Measurements from ENCODE around the gene ATP2B3. TPM values are rescaled to one million over a fixed set of nuclear protein-coding genes. Genes with fewer than 3 reads are reported as not detected.

ATP2B3 gene
- total and polyA plus RNA-seq, 9 of the 15 experiments (the other 6 are each of a cell fraction or from before 2014, with no cell fraction given), result 0.04 TPM; not detected in 8

DNA sequence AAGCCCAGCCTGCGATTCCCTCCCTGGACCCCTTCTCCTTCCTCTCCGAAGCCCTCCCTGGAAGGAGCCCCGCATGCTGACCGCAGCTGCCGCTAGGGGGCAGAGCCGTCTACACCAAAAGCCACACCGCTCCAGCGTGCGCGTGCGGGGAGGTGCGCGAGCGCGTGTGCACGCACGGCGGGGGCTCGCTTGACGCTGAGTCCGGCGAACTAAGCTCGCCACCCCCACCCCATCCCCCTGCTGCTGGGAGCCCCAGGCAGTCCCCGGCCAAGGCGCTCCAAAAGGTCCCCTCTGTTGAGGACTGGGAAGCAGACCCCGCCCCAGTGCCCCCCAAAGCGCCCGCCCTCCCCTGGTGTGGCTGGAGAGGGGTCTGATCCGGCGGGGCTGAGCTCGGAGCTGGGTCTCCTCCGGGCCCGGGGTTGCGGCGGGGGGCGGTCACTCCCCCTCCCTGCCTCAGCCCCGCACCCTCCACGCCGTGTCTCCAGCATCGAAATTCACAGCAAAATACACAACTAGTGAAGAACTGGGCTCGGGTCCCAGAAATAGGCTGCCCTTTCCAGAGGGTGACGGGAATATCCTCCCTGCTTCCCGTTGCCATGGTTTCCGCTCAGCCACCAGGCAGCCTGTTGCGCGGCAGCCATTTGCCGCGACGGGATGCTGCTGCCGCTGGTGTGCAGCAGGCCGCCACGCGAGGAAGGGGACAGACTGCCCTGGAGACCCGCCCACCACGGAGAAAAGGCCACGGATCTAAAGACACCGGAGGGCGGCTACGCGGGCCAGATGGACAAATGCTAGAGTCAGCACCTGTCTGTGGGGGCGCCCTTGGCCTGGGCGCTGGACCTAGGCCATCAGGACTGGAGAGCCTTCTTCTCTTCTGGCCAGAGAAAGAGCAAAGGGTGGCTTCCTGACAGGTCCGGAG is 92.7 kb downstream of the ATP2B3 start (continued):
- TF ChIP-seq, protein P1, sequence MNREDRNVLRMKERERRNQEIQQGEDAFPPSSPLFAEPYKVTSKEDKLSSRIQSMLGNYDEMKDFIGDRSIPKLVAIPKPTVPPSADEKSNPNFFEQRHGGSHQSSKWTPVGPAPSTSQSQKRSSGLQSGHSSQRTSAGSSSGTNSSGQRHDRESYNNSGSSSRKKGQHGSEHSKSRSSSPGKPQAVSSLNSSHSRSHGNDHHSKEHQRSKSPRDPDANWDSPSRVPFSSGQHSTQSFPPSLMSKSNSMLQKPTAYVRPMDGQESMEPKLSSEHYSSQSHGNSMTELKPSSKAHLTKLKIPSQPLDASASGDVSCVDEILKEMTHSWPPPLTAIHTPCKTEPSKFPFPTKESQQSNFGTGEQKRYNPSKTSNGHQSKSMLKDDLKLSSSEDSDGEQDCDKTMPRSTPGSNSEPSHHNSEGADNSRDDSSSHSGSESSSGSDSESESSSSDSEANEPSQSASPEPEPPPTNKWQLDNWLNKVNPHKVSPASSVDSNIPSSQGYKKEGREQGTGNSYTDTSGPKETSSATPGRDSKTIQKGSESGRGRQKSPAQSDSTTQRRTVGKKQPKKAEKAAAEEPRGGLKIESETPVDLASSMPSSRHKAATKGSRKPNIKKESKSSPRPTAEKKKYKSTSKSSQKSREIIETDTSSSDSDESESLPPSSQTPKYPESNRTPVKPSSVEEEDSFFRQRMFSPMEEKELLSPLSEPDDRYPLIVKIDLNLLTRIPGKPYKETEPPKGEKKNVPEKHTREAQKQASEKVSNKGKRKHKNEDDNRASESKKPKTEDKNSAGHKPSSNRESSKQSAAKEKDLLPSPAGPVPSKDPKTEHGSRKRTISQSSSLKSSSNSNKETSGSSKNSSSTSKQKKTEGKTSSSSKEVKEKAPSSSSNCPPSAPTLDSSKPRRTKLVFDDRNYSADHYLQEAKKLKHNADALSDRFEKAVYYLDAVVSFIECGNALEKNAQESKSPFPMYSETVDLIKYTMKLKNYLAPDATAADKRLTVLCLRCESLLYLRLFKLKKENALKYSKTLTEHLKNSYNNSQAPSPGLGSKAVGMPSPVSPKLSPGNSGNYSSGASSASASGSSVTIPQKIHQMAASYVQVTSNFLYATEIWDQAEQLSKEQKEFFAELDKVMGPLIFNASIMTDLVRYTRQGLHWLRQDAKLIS (CRISPR knock-in tag; IDR thresholded peaks at IDR 0.05), result no peak
- TF ChIP-seq MXI1 (IDR thresholded peaks at IDR 0.05; ENCODE audit: low read depth, low read length) (no peak), ZNF23 (CRISPR knock-in tag; IDR thresholded peaks at IDR 0.05) (no peak), GATAD2A (IDR thresholded peaks at IDR 0.05) (no peak), TSC22D4 (tag; IDR thresholded peaks at IDR 0.05) (no peak), ZNF431 (CRISPR knock-in tag; IDR thresholded peaks at IDR 0.05) (peak; percentile 92), ZNF830 (CRISPR knock-in tag; IDR thresholded peaks at IDR 0.05) (no peak), SRSF7 (optimal IDR thresholded peaks at IDR 0.05; ENCODE audit: low read depth, low read length) (no peak), HOXB6 (CRISPR knock-in tag; IDR thresholded peaks at IDR 0.05; ENCODE audit: borderline replicate concordance) (no peak), MCM3 (IDR thresholded peaks at IDR 0.05) (no peak), ZBTB17 (CRISPR knock-in tag; IDR thresholded peaks at IDR 0.05) (no peak), U2AF1 (optimal IDR thresholded peaks at IDR 0.05; ENCODE audit: low read depth, low read length) (no peak), YBX1 (IDR thresholded peaks at IDR 0.05) (no peak), SMAD1 (IDR thresholded peaks at IDR 0.05; ENCODE audit: low read depth, low read length, partially characterized antibody) (no peak), POLR3G (IDR thresholded peaks at IDR 0.05; ENCODE audit: extremely low read depth, insufficient read length, insufficient replicate concordance) (no peak), ZNF699 (CRISPR knock-in tag; IDR thresholded peaks at IDR 0.05; ENCODE audit: insufficient replicate concordance) (no peak)
- TF ChIP-seq, protein P2, sequence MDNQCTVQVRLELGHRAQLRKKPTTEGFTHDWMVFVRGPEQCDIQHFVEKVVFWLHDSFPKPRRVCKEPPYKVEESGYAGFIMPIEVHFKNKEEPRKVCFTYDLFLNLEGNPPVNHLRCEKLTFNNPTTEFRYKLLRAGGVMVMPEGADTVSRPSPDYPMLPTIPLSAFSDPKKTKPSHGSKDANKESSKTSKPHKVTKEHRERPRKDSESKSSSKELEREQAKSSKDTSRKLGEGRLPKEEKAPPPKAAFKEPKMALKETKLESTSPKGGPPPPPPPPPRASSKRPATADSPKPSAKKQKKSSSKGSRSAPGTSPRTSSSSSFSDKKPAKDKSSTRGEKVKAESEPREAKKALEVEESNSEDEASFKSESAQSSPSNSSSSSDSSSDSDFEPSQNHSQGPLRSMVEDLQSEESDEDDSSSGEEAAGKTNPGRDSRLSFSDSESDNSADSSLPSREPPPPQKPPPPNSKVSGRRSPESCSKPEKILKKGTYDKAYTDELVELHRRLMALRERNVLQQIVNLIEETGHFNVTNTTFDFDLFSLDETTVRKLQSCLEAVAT (IDR thresholded peaks at IDR 0.05), result no peak
- TF ChIP-seq, protein P3, sequence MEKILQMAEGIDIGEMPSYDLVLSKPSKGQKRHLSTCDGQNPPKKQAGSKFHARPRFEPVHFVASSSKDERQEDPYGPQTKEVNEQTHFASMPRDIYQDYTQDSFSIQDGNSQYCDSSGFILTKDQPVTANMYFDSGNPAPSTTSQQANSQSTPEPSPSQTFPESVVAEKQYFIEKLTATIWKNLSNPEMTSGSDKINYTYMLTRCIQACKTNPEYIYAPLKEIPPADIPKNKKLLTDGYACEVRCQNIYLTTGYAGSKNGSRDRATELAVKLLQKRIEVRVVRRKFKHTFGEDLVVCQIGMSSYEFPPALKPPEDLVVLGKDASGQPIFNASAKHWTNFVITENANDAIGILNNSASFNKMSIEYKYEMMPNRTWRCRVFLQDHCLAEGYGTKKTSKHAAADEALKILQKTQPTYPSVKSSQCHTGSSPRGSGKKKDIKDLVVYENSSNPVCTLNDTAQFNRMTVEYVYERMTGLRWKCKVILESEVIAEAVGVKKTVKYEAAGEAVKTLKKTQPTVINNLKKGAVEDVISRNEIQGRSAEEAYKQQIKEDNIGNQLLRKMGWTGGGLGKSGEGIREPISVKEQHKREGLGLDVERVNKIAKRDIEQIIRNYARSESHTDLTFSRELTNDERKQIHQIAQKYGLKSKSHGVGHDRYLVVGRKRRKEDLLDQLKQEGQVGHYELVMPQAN (IDR thresholded peaks at IDR 0.05; ENCODE audit: borderline replicate concordance), result no peak
- TF ChIP-seq, protein P4, sequence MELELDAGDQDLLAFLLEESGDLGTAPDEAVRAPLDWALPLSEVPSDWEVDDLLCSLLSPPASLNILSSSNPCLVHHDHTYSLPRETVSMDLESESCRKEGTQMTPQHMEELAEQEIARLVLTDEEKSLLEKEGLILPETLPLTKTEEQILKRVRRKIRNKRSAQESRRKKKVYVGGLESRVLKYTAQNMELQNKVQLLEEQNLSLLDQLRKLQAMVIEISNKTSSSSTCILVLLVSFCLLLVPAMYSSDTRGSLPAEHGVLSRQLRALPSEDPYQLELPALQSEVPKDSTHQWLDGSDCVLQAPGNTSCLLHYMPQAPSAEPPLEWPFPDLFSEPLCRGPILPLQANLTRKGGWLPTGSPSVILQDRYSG (tag; conservative IDR thresholded peaks at IDR 0.05; ENCODE audit: low read depth), result no peak

Measured in K562 (cell line).